GM21717 (cell line): ENCODE results near the gene ATAD3B.
"Not testable (repeated sequence)": the region's sequence is repeated elsewhere in the genome, so short reads cannot be mapped to it uniquely, and the experiment has no call there.

Experiments used
- ATAC-seq: cut with Tn5 transposase; IDR thresholded peaks from one replicate; pipeline ENCODE4 v1.9.1; 2021; ENCODE audit warnings: mild to moderate bottlenecking, moderate library complexity; ENCODE audit not compliant: unreplicated experiment

Gene ATAD3B

DNA sequence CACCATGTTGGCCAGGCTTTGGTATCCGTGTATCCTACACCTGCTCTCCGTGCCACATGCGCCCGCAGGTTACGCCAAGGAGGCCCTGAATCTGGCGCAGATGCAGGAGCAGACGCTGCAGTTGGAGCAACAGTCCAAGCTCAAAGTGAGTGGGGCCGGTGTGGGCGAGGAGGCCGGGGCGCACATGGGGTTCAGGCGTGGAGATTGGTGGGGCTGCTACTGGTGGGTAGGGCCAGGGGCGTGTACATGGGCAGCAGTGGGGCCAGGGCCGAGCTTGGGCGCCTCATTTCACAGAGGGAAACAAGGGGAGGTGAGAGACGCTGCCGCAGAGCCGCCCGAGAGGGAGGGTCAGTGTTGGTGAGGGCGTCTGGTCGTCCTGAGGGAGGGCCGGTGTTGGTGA, 5.6 kb downstream of the ATAD3B start:
- ATAC-seq: no peak

- no peak for ATAC-seq
Measured at GRCh38 chr1:1479547-1480487, 8.3 kb downstream of the ATAD3B start.

GRCh38 chr1:1480488-1480867, 8.9 kb downstream of the ATAD3B start:
- ATAC-seq: not testable (repeated sequence)

- ATAC-seq: not testable (repeated sequence)
Measured at GRCh38 chr1:1481811-1482210, 10.2 kb downstream of the ATAD3B start.

GRCh38 chr1:1482856-1483255, 11.3 kb downstream of the ATAD3B start:
- ATAC-seq: no peak

GRCh38 chr1:1483714-1484113, 12.1 kb downstream of the ATAD3B start:
- ATAC-seq: no peak

DNA sequence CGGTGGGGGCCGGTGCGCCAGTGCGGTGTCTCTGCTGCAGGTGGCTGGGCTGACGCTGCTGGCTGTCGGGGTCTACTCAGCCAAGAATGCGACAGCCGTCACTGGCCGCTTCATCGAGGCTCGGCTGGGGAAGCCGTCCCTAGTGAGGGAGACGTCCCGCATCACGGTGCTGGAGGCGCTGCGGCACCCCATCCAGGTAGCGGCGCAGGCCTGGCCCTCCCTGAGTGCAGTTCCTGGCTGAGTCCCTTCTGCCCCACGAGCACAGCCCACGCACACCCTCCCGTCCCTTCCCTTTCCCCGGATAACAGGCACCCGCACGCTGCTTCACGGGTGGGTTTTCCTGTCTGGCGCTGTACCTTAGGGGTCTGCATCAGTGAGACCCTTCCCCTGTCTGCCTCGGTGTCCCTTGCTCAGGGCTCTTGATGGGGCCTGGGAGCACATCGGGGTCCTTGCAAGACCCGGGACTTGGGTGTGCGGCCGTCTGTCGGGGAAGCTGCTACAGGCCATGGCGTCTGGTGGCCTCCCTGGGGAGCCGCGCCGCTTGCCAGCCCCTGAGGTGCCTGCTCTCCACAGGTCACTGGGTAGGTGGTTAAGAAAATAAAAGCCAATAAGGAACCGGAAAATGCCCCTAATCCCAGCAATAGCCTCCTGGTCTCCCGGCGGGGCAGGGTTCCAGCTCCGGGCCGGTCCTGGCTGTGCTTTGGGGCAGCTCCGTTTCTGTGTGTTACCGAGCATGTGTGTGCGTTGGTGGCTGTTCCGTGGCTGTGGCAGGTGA, 13.6 kb downstream of the ATAD3B start:
- not testable (repeated sequence) for ATAC-seq

DNA sequence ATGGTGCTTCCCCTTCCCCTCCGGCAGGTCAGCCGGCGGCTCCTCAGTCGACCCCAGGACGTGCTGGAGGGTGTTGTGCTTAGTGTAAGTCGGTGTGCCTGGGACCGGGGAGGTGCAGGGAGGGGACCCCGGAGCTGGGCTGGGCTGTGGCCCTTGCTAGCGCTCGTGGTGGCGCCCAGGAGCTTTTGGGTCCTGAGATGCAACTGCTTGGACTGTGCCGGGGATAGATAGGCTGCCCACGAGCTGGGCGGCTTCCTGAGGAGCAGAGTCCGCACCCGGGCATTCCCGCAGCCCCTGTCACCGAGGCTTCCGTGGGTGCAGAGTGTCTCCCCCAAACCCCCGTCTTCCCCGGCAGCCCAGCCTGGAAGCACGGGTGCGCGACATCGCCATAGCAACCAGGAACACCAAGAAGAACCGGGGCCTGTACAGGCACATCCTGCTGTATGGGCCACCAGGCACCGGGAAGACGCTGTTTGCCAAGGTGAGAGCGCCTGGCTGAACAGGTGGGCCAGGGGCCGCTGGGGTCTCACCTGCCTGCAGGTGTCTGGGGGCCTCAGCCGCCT, 14.3 kb downstream of the ATAD3B start:
- not testable (repeated sequence) for ATAC-seq

GRCh38 chr1:1487701-1488100, 16.1 kb downstream of the ATAD3B start:
- no peak for ATAC-seq

DNA sequence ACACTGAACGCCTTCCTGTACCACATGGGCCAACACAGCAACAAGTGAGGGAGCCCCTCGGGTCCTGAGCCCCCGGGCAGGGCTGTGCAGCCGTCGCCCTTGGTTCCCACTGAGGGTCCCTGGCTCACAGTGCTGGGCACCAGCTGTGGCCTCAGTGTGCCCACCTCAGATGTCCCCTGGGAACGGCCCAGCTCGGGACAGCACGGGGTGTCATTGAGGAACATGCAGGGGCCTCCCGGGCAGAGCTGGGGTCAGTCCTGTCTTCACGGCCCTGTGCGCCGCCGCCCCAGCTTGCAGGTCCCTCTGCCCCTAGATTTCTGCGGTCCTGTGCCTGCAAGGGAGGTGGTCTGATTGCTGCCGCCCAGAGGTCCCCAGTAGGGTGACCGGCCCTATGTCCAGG, 17.7 kb downstream of the ATAD3B start:
- no peak for ATAC-seq

DNA sequence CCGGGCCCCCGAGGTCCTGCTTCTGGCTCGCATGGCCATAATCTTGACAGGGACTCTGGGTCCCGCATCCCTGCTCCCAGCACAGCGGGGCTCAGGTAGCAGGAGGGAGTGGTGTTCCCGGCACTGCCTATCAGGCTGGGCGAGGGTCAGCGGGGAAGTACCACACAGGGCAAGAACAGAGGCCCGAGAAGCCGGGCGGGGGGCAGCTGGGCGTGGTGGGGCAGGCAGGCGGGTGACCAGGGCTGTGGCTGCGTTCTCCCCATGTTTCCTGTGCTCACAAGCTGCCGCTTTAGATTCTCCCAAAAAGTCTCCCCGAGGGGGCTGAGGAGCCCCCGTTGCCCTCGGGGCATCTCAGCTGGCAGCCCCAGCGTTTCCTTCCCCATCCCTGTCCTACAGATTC, 18.3 kb downstream of the ATAD3B start:
- ATAC-seq: no peak

DNA sequence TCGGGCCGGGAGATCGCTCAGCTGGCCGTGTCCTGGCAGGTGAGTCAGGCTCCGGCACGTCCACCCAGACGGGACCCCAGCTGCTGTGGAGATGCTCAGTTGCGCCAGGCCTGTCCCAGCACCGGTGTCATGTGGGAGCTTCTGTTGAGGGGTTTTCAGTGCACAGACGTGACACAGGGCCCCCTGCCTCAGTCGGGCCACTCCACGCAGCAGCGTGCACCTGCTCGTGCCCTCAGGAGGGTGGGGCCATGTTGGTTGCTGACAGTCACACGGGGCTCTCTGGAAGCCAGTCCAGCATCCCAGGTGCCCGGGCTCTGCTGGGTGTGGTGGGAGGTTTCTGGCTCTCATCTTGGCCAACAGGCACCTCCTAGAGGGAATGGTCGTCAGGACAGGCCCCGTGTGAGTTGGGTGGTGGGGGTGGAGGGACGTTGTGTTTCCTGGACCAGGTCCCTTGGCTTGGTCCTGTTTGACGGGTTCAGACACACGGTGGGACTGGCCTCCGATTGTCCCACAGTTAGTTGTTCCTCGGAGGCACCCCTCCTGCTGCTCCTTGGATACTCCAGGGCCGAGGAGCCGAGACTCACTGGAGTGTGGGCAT, 19.2 kb downstream of the ATAD3B start:
- no peak for ATAC-seq

GRCh38 chr1:1491601-1492000, 20.0 kb downstream of the ATAD3B start:
- no peak for ATAC-seq

DNA sequence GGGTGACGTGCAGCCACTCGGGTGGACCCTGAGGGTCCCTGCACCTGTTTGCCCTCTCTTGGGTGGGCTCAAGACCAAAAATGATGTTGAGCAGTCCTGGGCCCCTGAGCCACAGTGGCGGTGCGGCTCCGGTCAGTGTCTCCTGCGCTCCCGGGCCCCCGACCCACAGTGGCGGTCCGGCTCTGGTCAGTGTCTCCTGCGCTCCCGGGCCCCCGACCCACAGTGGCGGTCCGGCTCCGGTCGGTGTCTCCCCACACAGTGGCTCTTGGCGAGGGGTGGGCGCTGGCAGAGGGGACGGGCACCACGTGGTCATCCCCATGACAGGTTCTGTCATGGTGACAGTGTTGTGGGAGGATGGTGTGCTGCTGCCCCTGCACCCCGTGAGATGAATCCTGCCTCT, 22.7 kb downstream of the ATAD3B start:
- not testable (repeated sequence) for ATAC-seq

GRCh38 chr1:1495461-1495975, 24.0 kb downstream of the ATAD3B start:
- not testable (repeated sequence) for ATAC-seq

- ATAC-seq: not testable (repeated sequence)
Measured at GRCh38 chr1:1504777-1505365, 33.3 kb downstream of the ATAD3B start.

DNA sequence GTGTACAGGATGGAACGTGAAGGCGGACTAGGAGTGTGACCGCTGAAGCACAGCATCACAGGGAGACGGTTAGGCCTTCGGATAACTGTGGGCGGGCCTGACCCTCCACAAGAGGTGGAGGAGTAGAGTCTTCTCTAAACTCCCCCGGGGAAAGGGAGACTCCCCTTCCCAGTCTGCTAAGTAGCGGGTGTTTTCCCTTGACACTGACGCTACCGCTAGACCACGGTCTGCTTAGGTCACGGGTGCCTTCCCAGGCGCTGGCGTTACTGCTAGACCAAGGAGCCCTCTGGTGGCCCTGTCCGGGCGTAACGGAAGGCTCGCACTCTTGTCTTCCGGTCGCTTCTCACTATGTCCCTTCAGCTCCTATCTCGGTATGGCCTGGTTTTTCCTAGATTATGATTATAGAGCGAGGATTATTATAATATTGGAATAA, 33.8 kb downstream of the ATAD3B start:
- ATAC-seq: not testable (repeated sequence)

DNA sequence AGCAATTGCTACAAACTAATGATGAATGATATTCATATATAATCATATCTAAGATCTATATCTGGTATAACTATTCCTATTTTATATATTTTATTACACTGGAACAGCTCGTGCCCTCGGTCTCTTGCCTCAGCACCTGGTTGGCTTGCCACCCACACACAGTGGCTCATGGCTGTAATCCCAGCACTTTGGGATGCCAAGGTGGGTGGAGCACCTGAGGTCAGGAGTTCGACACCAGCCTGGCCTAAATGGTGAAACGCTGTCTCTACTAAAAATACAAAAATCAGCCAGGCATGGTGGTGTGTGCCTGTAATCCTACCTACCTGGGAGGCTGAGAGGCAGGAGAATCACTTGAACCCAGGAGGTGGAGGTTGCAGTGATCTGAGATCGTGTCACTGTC, 34.2 kb downstream of the ATAD3B start:
- not testable (repeated sequence) for ATAC-seq

DNA sequence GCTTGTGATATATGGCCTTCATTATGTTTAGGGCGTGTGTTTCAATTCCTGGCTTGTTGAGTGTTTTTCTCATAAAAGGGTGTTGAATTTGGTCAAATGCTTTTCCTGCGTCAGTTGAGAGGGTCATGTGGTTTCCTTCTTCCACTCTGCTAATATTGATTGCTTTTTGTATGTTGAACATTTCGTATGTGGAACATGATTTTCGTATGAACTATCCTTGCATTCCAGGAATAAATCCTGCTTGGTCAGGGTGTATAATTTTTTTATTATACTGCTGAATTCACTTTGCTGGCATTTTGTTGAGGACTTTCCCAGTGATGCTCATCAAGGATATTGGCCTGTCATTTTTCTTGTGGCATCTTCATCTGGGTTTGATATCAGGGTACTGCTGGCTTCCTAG, 35.7 kb downstream of the ATAD3B start:
- no peak for ATAC-seq

DNA sequence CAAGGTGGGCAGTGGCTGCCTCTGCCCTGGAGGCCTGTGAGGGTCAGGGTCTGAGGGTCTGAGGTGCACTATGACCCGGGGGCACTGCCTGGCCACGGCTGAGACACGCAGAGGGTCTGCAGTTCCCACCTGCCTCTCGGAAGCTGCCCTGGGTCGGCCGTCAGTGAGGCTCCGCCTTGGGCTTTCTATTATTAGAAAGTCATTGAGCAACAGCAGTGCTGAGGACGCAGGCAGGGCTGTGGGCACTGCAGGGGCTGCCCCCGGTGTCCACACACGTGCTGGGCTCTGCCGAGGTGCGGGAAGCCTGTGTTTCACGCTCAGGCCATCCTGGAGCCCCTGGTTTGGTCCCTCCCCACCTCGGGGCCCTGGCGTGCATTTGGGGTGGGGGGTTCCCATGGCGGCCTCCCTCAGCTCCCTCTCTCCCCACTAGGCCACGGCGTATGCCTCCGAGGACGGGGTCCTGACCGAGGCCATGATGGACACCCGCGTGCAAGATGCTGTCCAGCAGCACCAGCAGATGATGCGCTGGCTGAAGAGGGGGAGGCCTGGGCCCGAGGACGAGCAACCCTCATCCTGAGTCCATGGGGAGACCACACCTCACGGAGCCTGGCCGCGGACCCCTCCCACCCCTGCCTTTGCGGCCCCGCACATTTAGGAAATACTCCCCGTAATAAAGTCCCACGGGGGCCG, 37.4 kb downstream of the ATAD3B start:
- ATAC-seq: not testable (repeated sequence)
